ENCODE data around the gene SMIM24.
"Not testable (repeated sequence)": the region's sequence is repeated elsewhere in the genome, so short reads cannot be mapped to it uniquely, and the experiment has no call there.

The SMIM24 gene

GRCh38 chr19:3455960-3456601 lies 24.2 kb downstream of the SMIM24 start:
- no peak for DNase-seq (ENCODE audit: low read depth in 2 of 2)

- DNase-seq (ENCODE audit: low read depth in 2 of 2): no peak
These were observed 24.9 kb downstream of the SMIM24 start for GRCh38 chr19:3455393-3455955.

- DNase-seq (ENCODE audit: low read depth in 2 of 2): no peak
These were observed 25.5 kb downstream of the SMIM24 start for GRCh38 chr19:3454656-3455392.

GRCh38 chr19:3453840-3454239 lies 26.5 kb downstream of the SMIM24 start:
- DNase-seq (ENCODE audit: low read depth in 2 of 2): no peak

- DNase-seq (ENCODE audit: low read depth in 2 of 2): not testable (repeated sequence)
These were observed 27.4 kb downstream of the SMIM24 start for GRCh38 chr19:3452942-3453214.

- no peak for DNase-seq (ENCODE audit: low read depth in 2 of 2)
These were observed 28.0 kb downstream of the SMIM24 start for GRCh38 chr19:3452171-3452941.

GRCh38 chr19:3451451-3451866 lies 28.9 kb downstream of the SMIM24 start:
- DNase-seq (ENCODE audit: low read depth in 2 of 2): no peak

- no peak for DNase-seq (ENCODE audit: low read depth in 2 of 2)
These were observed 29.4 kb downstream of the SMIM24 start for GRCh38 chr19:3450796-3451411.

- no peak for DNase-seq (ENCODE audit: low read depth in 2 of 2)
These were observed 31.6 kb downstream of the SMIM24 start for GRCh38 chr19:3448616-3449334.

- not testable (repeated sequence) for DNase-seq (ENCODE audit: low read depth in 2 of 2)
These were observed 33.7 kb downstream of the SMIM24 start for GRCh38 chr19:3446657-3447056.

- DNase-seq (ENCODE audit: low read depth in 2 of 2): no peak
These were observed 35.6 kb downstream of the SMIM24 start for GRCh38 chr19:3444695-3445234.

- no peak for DNase-seq (ENCODE audit: low read depth in 2 of 2)
These were observed 36.3 kb downstream of the SMIM24 start for GRCh38 chr19:3443840-3444694.

GRCh38 chr19:3442487-3443071 lies 37.7 kb downstream of the SMIM24 start:
- DNase-seq (ENCODE audit: low read depth in 2 of 2): no peak

- no peak for DNase-seq (ENCODE audit: low read depth in 2 of 2)
These were observed 38.4 kb downstream of the SMIM24 start for GRCh38 chr19:3441986-3442329.

- DNase-seq (ENCODE audit: low read depth in 2 of 2): no peak
These were observed 39.0 kb downstream of the SMIM24 start for GRCh38 chr19:3441089-3441985.

- peak; percentile 14 to 47 for DNase-seq (ENCODE audit: low read depth in 2 of 2)
These were observed 40.2 kb downstream of the SMIM24 start for GRCh38 chr19:3440082-3440481.

- DNase-seq (ENCODE audit: low read depth in 2 of 2): peak; percentile 94
These were observed 45.4 kb downstream of the SMIM24 start for GRCh38 chr19:3434630-3435553.
